OCI-LY7 (cell line): ENCODE data around the gene LSM4. TPM values are rescaled to one million over a fixed set of nuclear protein-coding genes. Genes with fewer than 3 reads are reported as not detected.

Source experiments
- BruUV-seq: library from RNA; stranded (reverse); fragments of 400-500 nt; replicated peaks from 2 replicates; lab custom pipeline; 2021; lab: Mats Ljungman, UMichigan
- CTCF ChIA-PET: fragments of 300-600 bp; sonication (Branson Sonifier 250); formaldehyde crosslinking; loops from one replicate; lab custom pipeline; 2022; ENCODE audit warnings: antibody characterized with exemption; ENCODE audit not compliant: unreplicated experiment; lab: Charles Lee
- POLR2A ChIA-PET: fragments of 300-600 bp; sonication (Branson Sonifier 250); formaldehyde crosslinking; loops from one replicate; lab custom pipeline; 2022; ENCODE audit warnings: antibody characterized with exemption; lab: Charles Lee
- DNase-seq: peaks from one replicate; pipeline ENCODE4 v3.0.0-alpha.2; 2015; ENCODE audit warnings: low spot score
- H2AFZ ChIP-seq: fragments of 200-600 bp; sonication (generic), shearing (Covaris generic); 2 replicates; pipeline ENCODE4 v1.6.1; 2014; ENCODE audit warnings: mild to moderate bottlenecking, antibody characterized with exemption, low read length, moderate library complexity
- H3K27ac ChIP-seq: fragments of 200-600 bp; sonication (generic); 2 replicates; pipeline ENCODE4 v1.5.1; 2014; ENCODE audit warnings: mixed run types, low read depth, mild to moderate bottlenecking, moderate library complexity, low read length, inconsistent platforms; ENCODE audit not compliant: poor library complexity, severe bottlenecking
- H3K36me3 ChIP-seq: fragments of 200-600 bp; sonication (generic); 2 replicates; pipeline ENCODE4 v1.6.1; 2014; ENCODE audit warnings: mild to moderate bottlenecking, antibody characterized with exemption, low read length, moderate library complexity, mixed read lengths; ENCODE audit not compliant: insufficient read depth
- H3K4me1 ChIP-seq: fragments of 200-600 bp; sonication (generic); 2 replicates; pipeline ENCODE4 v1.5.1; 2014; ENCODE audit warnings: mild to moderate bottlenecking, low read length; ENCODE audit not compliant: insufficient read depth, poor library complexity, severe bottlenecking
- H3K4me2 ChIP-seq: fragments of 200-600 bp; sonication (generic); 2 replicates; pipeline ENCODE4 v1.6.1; 2014; ENCODE audit warnings: mild to moderate bottlenecking, low read length
- H3K4me3 ChIP-seq: fragments of 200-600 bp; sonication (generic); 2 replicates; pipeline ENCODE4 v1.5.1; 2014; ENCODE audit warnings: mild to moderate bottlenecking, low read depth, low read length; ENCODE audit not compliant: poor library complexity, severe bottlenecking
- H3K79me2 ChIP-seq: fragments of 200-600 bp; sonication (generic); 2 replicates; pipeline ENCODE4 v1.6.1; 2016; ENCODE audit warnings: low read depth, mild to moderate bottlenecking, low read length, moderate library complexity, mixed read lengths; ENCODE audit not compliant: insufficient read depth
- H3K9me2 ChIP-seq: fragments of 200-600 bp; sonication (generic); 2 replicates; pipeline ENCODE4 v1.6.1; 2016; ENCODE audit warnings: mild to moderate bottlenecking, low read length, mixed read lengths; ENCODE audit not compliant: insufficient read depth
- H3K9me3 ChIP-seq: fragments of 200-600 bp; sonication (generic); 2 replicates; pipeline ENCODE4 v1.6.1; 2014; ENCODE audit warnings: mild to moderate bottlenecking, mixed run types, low read length, mixed read lengths
- H4K20me1 ChIP-seq: fragments of 200-600 bp; sonication (generic); 2 replicates; pipeline ENCODE4 v1.6.1; 2014; ENCODE audit warnings: mild to moderate bottlenecking, antibody characterized with exemption, low read length, moderate library complexity, mixed read lengths; ENCODE audit not compliant: insufficient read depth
- CTCF ChIP-seq: fragments of 200-600 bp; sonication (generic); conservative IDR thresholded peaks from 2 replicates; pipeline ENCODE4 v1.5.1; 2014; ENCODE audit warnings: mild to moderate bottlenecking, antibody characterized with exemption, low read length, moderate library complexity, mixed read lengths
- EZH2phosphoT487 ChIP-seq: fragments of 200-600 bp; sonication (generic); IDR thresholded peaks from 2 replicates; pipeline ENCODE4 v1.6.1; 2018; ENCODE audit warnings: low read depth, borderline replicate concordance, mild to moderate bottlenecking, mixed run types, antibody characterized with exemption, low read length, moderate library complexity, mixed read lengths
- intact Hi-C: fragments of 100-400 bp; cut with micrococcal nuclease; formaldehyde crosslinking; loops from one replicate; pipeline ENCODE4 v1.10.0; 2022; ENCODE audit not compliant: unreplicated experiment
- total RNA-seq, 2 experiments: library from RNA; depleted of rRNA in 1 of 2; stranded (reverse); fragments of >200 nt in 1 of 2; shearing (Covaris generic) in 1 of 2; gene quantifications; 2 replicates each; pipeline ENCODE4 v1.2.3, GENCODE V29; 2014 to 2022

Gene LSM4
- total RNA-seq, 2 experiments from 2014 or later, result 232 to 451 TPM

- Histone ChIP-seq H3K27ac (peak overlapping the region; percentile 83), H3K4me3 (peak overlapping the region; percentile 89), H3K4me1 (peaks cover 54% of the 10 kb centered on the region), H3K79me2 (peaks cover 47% of the 10 kb centered on the region), H4K20me1 (no peaks in the 10 kb centered on the region; the same call in 1 of the 2 replicates), H3K36me3 (peaks cover 38% of the 10 kb centered on the region), H3K9me3 (no peaks in the 10 kb centered on the region), H3K9me2 (no peaks in the 10 kb centered on the region), H3K4me2 (peak overlapping the region; percentile 97), H2AFZ (no peak overlapping the region)
- intact Hi-C loops, result no loop called here
- no peak for DNase-seq
- BruUV-seq, result no TSS peak
- no peak for TF ChIP-seq EZH2phosphoT487
- no peak for TF ChIP-seq CTCF
- POLR2A ChIA-PET, result interaction anchor here (0.8 to 4.0 kb wide), 5 partner anchors 16 to 46 kb away, joined by 3 to 44 read pairs (median 7); partner anchors contain the start of gene JUND
- CTCF ChIA-PET, result interaction anchor here (0.6 to 2.2 kb wide), 4 partner anchors 11 to 42 kb away, joined by 3 to 16 read pairs (median 8); partner anchors contain the start of gene JUND
These were observed 1.8 kb downstream of the LSM4 start for GRCh38 chr19:18320865-18321733.

GRCh38 chr19:18319591-18320135 is 3.2 kb downstream of the LSM4 start:
- H3K79me2 ChIP-seq, result peaks cover 47% of the 10 kb centered on the region
- no peaks in the 10 kb centered on the region for H3K9me2 ChIP-seq
- H3K4me1 ChIP-seq, result peaks cover 44% of the 10 kb centered on the region
- no peaks in the 10 kb centered on the region for H3K9me3 ChIP-seq
- POLR2A ChIA-PET, result interaction anchor here (4.0 kb wide), 1 partner anchor 39 kb away, joined by 44 read pairs; the partner anchor contains the start of gene JUND
- no peak for TF ChIP-seq EZH2phosphoT487
- no peak for TF ChIP-seq CTCF
- H3K4me3 ChIP-seq, result no peak overlapping the region
- DNase-seq, result no peak
- BruUV-seq, result no TSS peak
- CTCF ChIA-PET, result no interaction called here
- no peak overlapping the region for H3K27ac ChIP-seq
- peaks cover 50% of the 10 kb centered on the region for H3K36me3 ChIP-seq
- H4K20me1 ChIP-seq, result no peaks in the 10 kb centered on the region; the same call in 1 of the 2 replicates
- no peak overlapping the region for H3K4me2 ChIP-seq
- intact Hi-C loops, result no loop called here
- H2AFZ ChIP-seq, result no peak overlapping the region
